Gastrocnemius medialis (tissue), 4 donors: ENCODE results near the gene CRTC2. TPM values are rescaled to one million over a fixed set of nuclear protein-coding genes. Genes with fewer than 3 reads are reported as not detected.
A peak's percentile ranks its signal among the peaks of the same experiment; 100 is the strongest.
"Not testable (repeated sequence)": the region's sequence is repeated elsewhere in the genome, so short reads cannot be mapped to it uniquely, and the experiment has no call there.

Experiments
- ATAC-seq, 2 donors: fragments of 150-250 bp; one replicate each; pipeline ENCODE4 v1.9.1; 2016
- DNase-seq, 2 donors: peaks; one replicate each; pipeline ENCODE4 v3.0.0-alpha.2; 2019
- H3K27ac ChIP-seq, 4 donors: fragments of 200-600 bp; sonication (generic); 1 replicate in 1 of 4; 2 replicates in 3 of 4; pipeline ENCODE4 v1.5.1; 2016 to 2018; ENCODE audit warnings: mild to moderate bottlenecking in 2 of 4, moderate library complexity in 1 of 4
- H3K27me3 ChIP-seq, 3 donors: fragments of 200-600 bp; sonication (generic) in 2 of 3; 1 replicate in 1 of 3; 2 replicates in 2 of 3; pipeline versions ENCODE4 v1.5.1 to v1.6.0; 2016 to 2019; ENCODE audit warnings: mild to moderate bottlenecking in 1 of 3, moderate library complexity in 1 of 3
- H3K36me3 ChIP-seq, 2 donors: fragments of 200-600 bp; sonication (generic) in 1 of 2; one replicate each; pipeline ENCODE4 v1.5.1; 2017 to 2018
- H3K4me1 ChIP-seq, 2 donors: fragments of 200-600 bp; sonication (generic) in 1 of 2; one replicate each; pipeline ENCODE4 v1.5.1; 2016 to 2017; ENCODE audit warnings: mild to moderate bottlenecking in 2 of 2
- H3K4me3 ChIP-seq, 4 donors: fragments of 200-600 bp; sonication (generic) in 3 of 4; 1 replicate in 1 of 4; 2 replicates in 3 of 4; pipeline ENCODE4 v1.5.1; 2016 to 2019; ENCODE audit warnings: mild to moderate bottlenecking in 2 of 4
- H3K9me3 ChIP-seq, 3 donors: fragments of 200-600 bp; sonication (generic) in 2 of 3; 1 replicate in 1 of 3; 2 replicates in 2 of 3; pipeline ENCODE4 v1.5.1; 2016 to 2019
- CTCF ChIP-seq, 5 experiments: fragments of 450-650 bp in 3 of 5; fragments of 200-600 bp in 2 of 5; sonication (generic) in 2 of 5; IDR thresholded peaks in 4 of 5; conservative IDR thresholded peaks in 1 of 5; 1 replicate in 4 of 5; 2 replicates in 1 of 5; pipeline ENCODE4 v1.5.1; 2016 to 2019; ENCODE audit warnings: antibody characterized with exemption in 5 of 5, mild to moderate bottlenecking in 3 of 5, moderate library complexity in 3 of 5
- POLR2A ChIP-seq, 2 donors: fragments of 450-650 bp; IDR thresholded peaks; one replicate each; pipeline ENCODE4 v1.6.1; 2017; ENCODE audit warnings: antibody characterized with exemption in 2 of 2, mild to moderate bottlenecking in 2 of 2, moderate library complexity in 2 of 2
- in situ Hi-C, 4 donors: fragments of 200-750 bp; cut with MboI; loops; one replicate each; pipeline versions ENCODE4 v1.15.0 to v1.8.0; 2017; ENCODE audit warnings: low sequenced_read_pairs in 4 of 4
- intact Hi-C: fragments of 100-400 bp; cut with DNase I; formaldehyde crosslinking; loops from one replicate; pipeline ENCODE4 v1.15.1; 2023; ENCODE audit warnings: low total_unique reads
- total RNA-seq, 4 donors: library from RNA; depleted of rRNA; stranded (reverse); fragments of >200 nt; gene quantifications; one replicate each; pipeline versions ENCODE4 v1.1.0 to v1.2.3, GENCODE V29; 2016

CRTC2 gene
- total RNA-seq, 4 donors from 2014 or later = 17.4 to 27.1 (median 23.3) TPM

GRCh38 chr1:153908071-153908470 lies 50.3 kb downstream of the CRTC2 start:
- ATAC-seq (no peak), DNase-seq (no peak)
- TF ChIP-seq CTCF (IDR thresholded peaks at IDR 0.05 in 4 of 5, conservative IDR thresholded peaks at IDR 0.05 in 1 of 5) = no peak
- TF ChIP-seq POLR2A (IDR thresholded peaks at IDR 0.05) = no peak
- intact Hi-C loops = no loop called here
- in situ Hi-C loops = loop anchor here in 3 of 4 donors (25.0 kb wide), 1 partner anchor 96 kb away; no protein-coding TSS in a partner anchor
- no peaks in the 10 kb centered on the region for H3K27me3 ChIP-seq
- H3K4me1 ChIP-seq = peaks cover 13 to 17% of the 10 kb centered on the region in 2 donors
- no peak overlapping the region for H3K27ac ChIP-seq
- H3K36me3 ChIP-seq = no peaks in the 10 kb centered on the region
- no peaks in the 10 kb centered on the region for H3K9me3 ChIP-seq
- H3K4me3 ChIP-seq = no peak overlapping the region

- peak overlapping the region in 1 of 4 donors; percentile 80 for H3K27ac ChIP-seq
- DNase-seq = no peak
- peaks cover 10 to 17% of the 10 kb centered on the region in 2 donors for H3K4me1 ChIP-seq
- ATAC-seq = no peak
- H3K9me3 ChIP-seq = no peaks in the 10 kb centered on the region
- H3K36me3 ChIP-seq = no peaks in the 10 kb centered on the region
- no peaks in the 10 kb centered on the region for H3K27me3 ChIP-seq
- no peak overlapping the region for H3K4me3 ChIP-seq
- intact Hi-C loops (no loop called here), in situ Hi-C loops (loop anchor here in 3 of 4 donors (25.0 kb wide), 1 partner anchor 95 kb away; no protein-coding TSS in a partner anchor)
- TF ChIP-seq CTCF (IDR thresholded peaks at IDR 0.05 in 4 of 5, conservative IDR thresholded peaks at IDR 0.05 in 1 of 5) (no peak), POLR2A (IDR thresholded peaks at IDR 0.05) (no peak)
These were observed 51.3 kb downstream of the CRTC2 start for GRCh38 chr1:153907134-153907533.

- ATAC-seq (no peak), DNase-seq (no peak)
- in situ Hi-C loops = loop anchor here in 3 of 4 donors (25.0 kb wide), 1 partner anchor 94 kb away; no protein-coding TSS in a partner anchor
- Histone ChIP-seq H3K36me3 (no peaks in the 10 kb centered on the region), H3K4me1 (peaks cover 6 to 17% of the 10 kb centered on the region in 2 donors), H3K9me3 (no peaks in the 10 kb centered on the region), H3K4me3 (no peak overlapping the region), H3K27ac (peak overlapping the region in 3 of 4 donors; percentile 62 to 80 (median 77)), H3K27me3 (no peaks in the 10 kb centered on the region)
- no peak for TF ChIP-seq POLR2A (IDR thresholded peaks at IDR 0.05)
- TF ChIP-seq CTCF (IDR thresholded peaks at IDR 0.05 in 4 of 5, conservative IDR thresholded peaks at IDR 0.05 in 1 of 5) = no peak
- intact Hi-C loops = no loop called here
These were observed 52.0 kb downstream of the CRTC2 start for GRCh38 chr1:153906396-153906795.

- H3K27me3 ChIP-seq, H3K4me3 ChIP-seq, intact Hi-C loops, ATAC-seq, DNase-seq, H3K9me3 ChIP-seq, H3K36me3 ChIP-seq: not testable (repeated sequence)
- in situ Hi-C loops = loop anchor here in 3 of 4 donors (25.0 kb wide), 1 partner anchor 94 kb away; no protein-coding TSS in a partner anchor
- H3K27ac ChIP-seq = peak overlapping the region; percentile 62 to 80 (median 76)
- H3K4me1 ChIP-seq = peaks cover 6 to 17% of the 10 kb centered on the region in 2 donors
These were observed 52.5 kb downstream of the CRTC2 start for GRCh38 chr1:153905908-153906307.

- H3K27ac ChIP-seq = peak overlapping the region; percentile 62 to 80 (median 76)
- in situ Hi-C loops = loop anchor here in 3 of 4 donors (25.0 kb wide), 1 partner anchor 92 kb away; no protein-coding TSS in a partner anchor
- H3K4me1 ChIP-seq = peaks cover 11 to 17% of the 10 kb centered on the region in 2 donors
- no peaks in the 10 kb centered on the region for H3K27me3 ChIP-seq
- no peaks in the 10 kb centered on the region for H3K36me3 ChIP-seq
- no peaks in the 10 kb centered on the region for H3K9me3 ChIP-seq
- DNase-seq (peak in 1 of 2 donors; percentile 70), ATAC-seq (peak; percentile 67 to 82)
- no peak overlapping the region for H3K4me3 ChIP-seq
- intact Hi-C loops = no loop called here
- TF ChIP-seq POLR2A (IDR thresholded peaks at IDR 0.05) (no peak), CTCF (IDR thresholded peaks at IDR 0.05 in 4 of 5, conservative IDR thresholded peaks at IDR 0.05 in 1 of 5) (no peak)
These were observed 54.5 kb downstream of the CRTC2 start for GRCh38 chr1:153903841-153904455.
